NOMO-1 treated with dmso at 0.1 percent for 144 hours (cell line): Measurements from ENCODE around the gene CMBL.
"Not testable (repeated sequence)": the region's sequence is repeated elsewhere in the genome, so short reads cannot be mapped to it uniquely, and the experiment has no call there.

Experiments used
- DNase-seq: peaks from one replicate; lab custom pipeline; 2025; ENCODE audit not compliant: unreplicated experiment; lab: John Stamatoyannopoulos, UW

CMBL gene

GRCh38 chr5:10310835-10311570, 3.3 kb upstream of the CMBL start:
- DNase-seq = not testable (repeated sequence)

GRCh38 chr5:10310066-10310779, 2.5 kb upstream of the CMBL start:
- no peak for DNase-seq

- DNase-seq = no peak
Observed at GRCh38 chr5:10308844-10309243, 1.1 kb upstream of the CMBL start.

- no peak for DNase-seq
Observed at GRCh38 chr5:10306806-10307205, 896 bp downstream of the CMBL start.

- no peak for DNase-seq
Observed at GRCh38 chr5:10306114-10306513, 1.6 kb downstream of the CMBL start.

GRCh38 chr5:10304932-10305331, 2.8 kb downstream of the CMBL start:
- DNase-seq = no peak

GRCh38 chr5:10303699-10304170, 4.0 kb downstream of the CMBL start:
- no peak for DNase-seq

GRCh38 chr5:10303201-10303600, 4.5 kb downstream of the CMBL start:
- DNase-seq = no peak

- no peak for DNase-seq
Observed at GRCh38 chr5:10301842-10302610, 5.7 kb downstream of the CMBL start.

GRCh38 chr5:10301266-10301665, 6.4 kb downstream of the CMBL start:
- no peak for DNase-seq

GRCh38 chr5:10300246-10300645, 7.5 kb downstream of the CMBL start:
- no peak for DNase-seq

GRCh38 chr5:10297646-10298204, 10.0 kb downstream of the CMBL start:
- DNase-seq = no peak

- no peak for DNase-seq
Observed at GRCh38 chr5:10295619-10296326, 11.9 kb downstream of the CMBL start.

GRCh38 chr5:10293907-10294662, 13.6 kb downstream of the CMBL start:
- no peak for DNase-seq

- no peak for DNase-seq
Observed at GRCh38 chr5:10291692-10292339, 15.9 kb downstream of the CMBL start.

- no peak for DNase-seq
Observed at GRCh38 chr5:10290438-10290837, 17.3 kb downstream of the CMBL start.

- no peak for DNase-seq
Observed at GRCh38 chr5:10289991-10290390, 17.7 kb downstream of the CMBL start.

GRCh38 chr5:10289353-10289752, 18.3 kb downstream of the CMBL start:
- no peak for DNase-seq

GRCh38 chr5:10288592-10289219, 19.0 kb downstream of the CMBL start:
- DNase-seq = no peak
